ENCODE data around the gene APOD. TPM values are rescaled to one million over a fixed set of nuclear protein-coding genes. Genes with fewer than 3 reads are reported as not detected.

Gene APOD
- total RNA-seq, 4 donors from 2014 or later, result 13.6 to 319 (median 55.9) TPM

DNA sequence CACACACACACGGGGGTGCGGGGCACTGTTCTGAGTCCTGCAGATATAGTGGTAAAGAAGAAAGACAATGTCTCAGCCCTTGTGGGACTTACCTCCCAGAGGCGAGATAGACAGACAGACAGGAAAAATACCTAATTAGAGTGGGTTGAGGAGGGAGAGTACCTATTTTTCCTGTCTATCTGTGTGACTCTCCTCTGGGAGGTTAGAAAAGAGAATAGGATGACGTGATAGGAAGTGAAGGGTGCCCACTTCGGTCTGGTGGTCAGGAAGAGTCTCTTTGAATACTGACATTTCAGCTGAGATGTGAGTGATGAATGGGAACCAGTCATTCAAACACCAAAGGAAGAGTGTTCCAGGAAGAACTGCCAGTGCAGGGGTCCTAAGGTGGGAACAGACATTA, 4.1 kb upstream of the APOD start:
- H3K4me3 ChIP-seq, result no peak overlapping the region
- H3K4me1 ChIP-seq, result peaks cover 0 to 11% (median 4%) of the 10 kb centered on the region in 3 donors
- 44 to 79% methylated on average over 3 to 5 of the region's 5 CpGs for WGBS, 2 donors
- H3K9me3 ChIP-seq, result no peaks in the 10 kb centered on the region
- intact Hi-C loops (cut with DNase I), result no loop called here
- no peak for DNase-seq
- peaks cover 0 to 13% (median 0%) of the 10 kb centered on the region in 4 donors for H3K27me3 ChIP-seq
- TF ChIP-seq CTCF (IDR thresholded peaks at IDR 0.05), result no peak
- no peak for TF ChIP-seq POLR2A (IDR thresholded peaks at IDR 0.05)
- no peak overlapping the region for H3K27ac ChIP-seq
- H3K36me3 ChIP-seq, result no peaks in the 10 kb centered on the region

GRCh38 chr3:195587406-195587805, 3.7 kb upstream of the APOD start:
- Histone ChIP-seq H3K36me3 (no peaks in the 10 kb centered on the region), H3K9me3 (no peaks in the 10 kb centered on the region), H3K4me1 (peaks cover 0 to 11% (median 4%) of the 10 kb centered on the region in 3 donors), H3K4me3 (no peak overlapping the region), H3K27me3 (peaks cover 0 to 13% (median 0%) of the 10 kb centered on the region in 4 donors), H3K27ac (no peak overlapping the region)
- TF ChIP-seq CTCF (IDR thresholded peaks at IDR 0.05) (no peak), POLR2A (IDR thresholded peaks at IDR 0.05) (no peak)
- DNase-seq, result no peak
- intact Hi-C loops (cut with DNase I), result no loop called here
- WGBS, 2 donors, result 55 to 77% methylated on average over 4 of the region's 4 CpGs

GRCh38 chr3:195584543-195584870, 767 bp upstream of the APOD start:
- H3K4me3 ChIP-seq, result no peak overlapping the region
- intact Hi-C loops (cut with DNase I), result no loop called here

DNA sequence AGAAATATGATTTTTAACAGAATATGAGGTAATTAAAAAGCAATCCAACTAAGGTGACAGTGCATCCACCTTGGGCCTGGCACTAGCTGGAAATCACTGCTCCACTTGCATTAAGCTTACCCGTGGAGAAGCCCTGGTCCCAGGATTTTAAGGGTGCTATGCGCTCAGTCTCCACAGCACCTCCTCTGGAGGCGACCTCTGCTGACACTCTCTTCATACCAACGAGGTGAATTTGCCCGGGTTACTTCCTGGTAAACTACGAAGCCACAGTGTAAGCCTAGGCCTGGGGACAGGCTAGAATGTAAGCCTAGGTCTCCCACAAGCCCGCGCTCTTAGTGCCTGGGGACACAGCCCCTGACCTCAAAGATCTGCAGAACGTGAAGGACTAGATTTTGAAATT, 793 bp downstream of the APOD start:
- H3K4me3 ChIP-seq, result peak overlapping the region in 3 of 4 donors; percentile 30 to 35 (median 32)
- no peak for DNase-seq
- 81 to 96% methylated on average over 6 to 9 of the region's 9 CpGs for WGBS, 2 donors
- no peak for TF ChIP-seq POLR2A (IDR thresholded peaks at IDR 0.05)
- no peak for TF ChIP-seq CTCF (IDR thresholded peaks at IDR 0.05)
- peaks cover 0 to 4% (median 0%) of the 10 kb centered on the region in 3 donors for H3K36me3 ChIP-seq
- peak overlapping the region in 1 of 4 donors; percentile 44 for H3K27ac ChIP-seq
- H3K27me3 ChIP-seq, result no peaks in the 10 kb centered on the region
- H3K4me1 ChIP-seq, result peaks cover 0 to 16% (median 4%) of the 10 kb centered on the region in 3 donors
- intact Hi-C loops (cut with DNase I), result no loop called here
- no peaks in the 10 kb centered on the region for H3K9me3 ChIP-seq

More at GRCh38 chr3:195584543-195584870, 767 bp upstream of the APOD start:
- no peaks in the 10 kb centered on the region for H3K36me3 ChIP-seq
- H3K9me3 ChIP-seq, result no peaks in the 10 kb centered on the region
- peaks cover 0 to 13% (median 0%) of the 10 kb centered on the region in 4 donors for H3K27me3 ChIP-seq
- DNase-seq, result no peak
- TF ChIP-seq CTCF (IDR thresholded peaks at IDR 0.05), result no peak
- no peak for TF ChIP-seq POLR2A (IDR thresholded peaks at IDR 0.05)
- WGBS, 2 donors, result 61 to 78% methylated on average over 3 of the region's 4 CpGs
- peaks cover 0 to 16% (median 4%) of the 10 kb centered on the region in 3 donors for H3K4me1 ChIP-seq
- peak overlapping the region; percentile 3 to 68 (median 56) for H3K27ac ChIP-seq

GRCh38 chr3:195580744-195581443, 2.8 kb downstream of the APOD start:
- peak overlapping the region in 3 of 4 donors; percentile 1 to 41 (median 35) for H3K4me3 ChIP-seq
- WGBS, 2 donors, result 57 to 68% methylated on average over 6 of the region's 6 CpGs

More at GRCh38 chr3:195580744-195581443, 2.8 kb downstream of the APOD start:
- intact Hi-C loops (cut with DNase I), result no loop called here
- Histone ChIP-seq H3K36me3 (peaks cover 0 to 4% (median 0%) of the 10 kb centered on the region in 3 donors), H3K27me3 (no peaks in the 10 kb centered on the region), H3K27ac (no peak overlapping the region), H3K4me1 (peaks cover 0 to 16% (median 4%) of the 10 kb centered on the region in 3 donors), H3K9me3 (no peaks in the 10 kb centered on the region)
- no peak for DNase-seq
- TF ChIP-seq POLR2A (IDR thresholded peaks at IDR 0.05) (no peak), CTCF (IDR thresholded peaks at IDR 0.05) (no peak)
